SJSA1 (cell line): ENCODE measurements around the gene STEEP1. TPM values are rescaled to one million over a fixed set of nuclear protein-coding genes. Genes with fewer than 3 reads are reported as not detected.
A peak's percentile ranks its signal among the peaks of the same experiment; 100 is the strongest.

Experiments used
- DNase-seq, 2 experiments: peaks; one replicate each; pipeline ENCODE4 v3.0.0-alpha.2; 2015 to 2020; ENCODE audit warnings: low spot score in 2 of 2, low read depth in 1 of 2
- H3K27ac ChIP-seq: fragments of 250-450 bp; sonication (Bioruptor Pico); 2 replicates; pipeline ENCODE4 v1.5.1; 2020; ENCODE audit warnings: mild to moderate bottlenecking, moderate library complexity
- H3K27me3 ChIP-seq: fragments of 250-450 bp; sonication (Bioruptor Pico); replicated peaks from 2 replicates; pipeline ENCODE4 v1.5.1; 2020; ENCODE audit warnings: mild to moderate bottlenecking, moderate library complexity
- H3K36me3 ChIP-seq: fragments of 250-450 bp; sonication (Bioruptor Pico); 2 replicates; pipeline ENCODE4 v1.5.1; 2020; ENCODE audit warnings: mild to moderate bottlenecking
- H3K4me1 ChIP-seq: fragments of 250-450 bp; sonication (Bioruptor Pico); replicated peaks from 2 replicates; pipeline ENCODE4 v1.6.1; 2021; ENCODE audit warnings: mild to moderate bottlenecking
- H3K4me3 ChIP-seq: fragments of 250-450 bp; sonication (Bioruptor Pico); 2 replicates; pipeline ENCODE4 v1.5.1; 2020; ENCODE audit warnings: mild to moderate bottlenecking
- H3K9me3 ChIP-seq: fragments of 250-450 bp; sonication (Bioruptor Pico); replicated peaks from 2 replicates; pipeline ENCODE4 v1.5.1; 2020; ENCODE audit warnings: mild to moderate bottlenecking
- total RNA-seq: library from RNA; depleted of rRNA; stranded (reverse); fragments of >200 nt; shearing (Covaris generic); gene quantifications from 2 replicates; pipeline ENCODE4 v1.2.3, GENCODE V29; 2014

STEEP1 gene
- total RNA-seq, 1 experiment from 2014 or later = 68.8 TPM

DNA sequence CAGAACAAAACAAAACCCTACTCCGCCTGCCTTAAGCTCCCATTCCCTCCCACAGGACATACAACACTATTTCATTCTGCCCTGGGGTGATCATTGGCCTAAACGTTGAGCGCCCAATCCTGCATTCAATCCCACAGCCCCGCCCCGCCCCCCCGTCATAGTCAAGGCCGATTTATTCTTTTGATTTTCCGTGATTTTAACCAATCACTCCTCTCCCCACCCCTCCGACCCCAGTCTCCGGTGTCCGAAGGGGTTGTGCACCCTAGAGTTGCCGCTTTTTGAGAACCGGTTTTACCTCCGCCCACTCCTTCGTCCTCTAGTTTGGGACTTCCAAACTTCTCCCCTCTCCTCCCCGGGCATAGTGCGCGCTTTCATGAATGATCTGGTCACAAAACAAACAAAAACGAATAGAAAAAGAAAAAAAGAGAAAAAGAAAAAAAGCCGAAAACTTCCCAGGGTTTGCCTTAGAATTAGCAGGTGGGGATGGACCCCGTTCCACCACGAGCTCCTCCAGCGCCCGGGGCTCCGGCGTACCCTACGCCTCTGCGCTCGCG is 8.7 kb upstream of the STEEP1 start:
- H3K36me3 ChIP-seq = peaks cover 17% of the 10 kb centered on the region
- no peaks in the 10 kb centered on the region for H3K27me3 ChIP-seq
- H3K4me1 ChIP-seq = peaks cover 2% of the 10 kb centered on the region; the same call in 1 of the 2 replicates
- H3K27ac ChIP-seq = peak overlapping the region; percentile 76; the same call in 1 of the 2 replicates
- no peaks in the 10 kb centered on the region for H3K9me3 ChIP-seq
- DNase-seq = no peak
- H3K4me3 ChIP-seq = peak overlapping the region; percentile 73

DNA sequence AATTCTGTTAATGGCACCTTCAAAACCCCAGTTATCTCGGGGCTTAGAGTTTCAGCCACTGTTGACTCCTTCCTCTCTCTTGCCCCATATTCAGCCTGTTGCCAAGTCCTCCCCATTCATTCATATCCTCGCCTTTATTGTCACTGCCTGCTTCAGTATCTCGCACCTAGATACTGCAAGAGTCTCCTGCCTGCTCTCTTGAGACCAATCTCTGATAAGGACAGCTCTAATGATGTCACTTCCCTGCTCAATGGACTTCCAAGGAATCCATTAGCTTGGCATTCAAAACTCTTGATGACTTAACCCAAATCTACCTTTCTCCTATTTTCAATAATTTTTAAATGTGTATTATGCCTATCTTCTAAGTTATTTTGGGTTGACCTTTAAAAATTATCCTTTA is 8.0 kb upstream of the STEEP1 start:
- H3K4me1 ChIP-seq = peaks cover 2% of the 10 kb centered on the region; the same call in 1 of the 2 replicates
- peaks cover 17% of the 10 kb centered on the region for H3K36me3 ChIP-seq
- H3K9me3 ChIP-seq = no peaks in the 10 kb centered on the region
- H3K27ac ChIP-seq = no peak overlapping the region
- H3K4me3 ChIP-seq = no peak overlapping the region
- H3K27me3 ChIP-seq = no peaks in the 10 kb centered on the region
- no peak for DNase-seq

DNA sequence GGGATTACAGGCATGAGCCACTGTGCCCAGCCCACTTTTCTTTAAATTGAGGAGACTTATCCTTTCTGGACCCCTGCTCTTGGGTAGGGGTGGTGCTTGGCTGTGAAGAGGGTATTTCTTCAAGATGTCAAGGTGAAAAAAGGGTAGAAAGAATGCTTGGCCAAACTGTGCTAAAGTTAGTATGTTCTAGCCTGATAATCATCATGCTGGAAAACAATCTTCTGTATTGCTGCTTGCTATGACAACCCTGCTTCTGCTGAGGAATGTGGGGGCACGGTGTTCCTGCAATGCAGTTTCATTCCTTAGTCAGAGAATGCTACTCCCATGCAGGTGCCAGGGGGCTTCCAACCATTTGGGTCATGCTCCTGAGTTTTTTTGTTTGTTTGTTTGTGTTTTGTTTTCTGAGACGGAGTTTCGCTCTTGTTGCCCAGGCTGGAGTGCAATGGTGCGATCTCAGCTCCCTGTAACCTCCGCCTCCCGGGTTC is 5.2 kb upstream of the STEEP1 start:
- no peak overlapping the region for H3K27ac ChIP-seq
- no peak overlapping the region for H3K4me3 ChIP-seq
- DNase-seq = no peak
- H3K36me3 ChIP-seq = peaks cover 5% of the 10 kb centered on the region
- no peaks in the 10 kb centered on the region for H3K9me3 ChIP-seq
- H3K27me3 ChIP-seq = no peaks in the 10 kb centered on the region
- no peaks in the 10 kb centered on the region for H3K4me1 ChIP-seq

GRCh38 chrX:119552508-119552907 is 12.7 kb downstream of the STEEP1 start:
- Histone ChIP-seq H3K4me3 (no peak overlapping the region), H3K9me3 (no peaks in the 10 kb centered on the region), H3K36me3 (no peaks in the 10 kb centered on the region), H3K27me3 (no peaks in the 10 kb centered on the region), H3K27ac (no peak overlapping the region), H3K4me1 (no peaks in the 10 kb centered on the region)
- no peak for DNase-seq

DNA sequence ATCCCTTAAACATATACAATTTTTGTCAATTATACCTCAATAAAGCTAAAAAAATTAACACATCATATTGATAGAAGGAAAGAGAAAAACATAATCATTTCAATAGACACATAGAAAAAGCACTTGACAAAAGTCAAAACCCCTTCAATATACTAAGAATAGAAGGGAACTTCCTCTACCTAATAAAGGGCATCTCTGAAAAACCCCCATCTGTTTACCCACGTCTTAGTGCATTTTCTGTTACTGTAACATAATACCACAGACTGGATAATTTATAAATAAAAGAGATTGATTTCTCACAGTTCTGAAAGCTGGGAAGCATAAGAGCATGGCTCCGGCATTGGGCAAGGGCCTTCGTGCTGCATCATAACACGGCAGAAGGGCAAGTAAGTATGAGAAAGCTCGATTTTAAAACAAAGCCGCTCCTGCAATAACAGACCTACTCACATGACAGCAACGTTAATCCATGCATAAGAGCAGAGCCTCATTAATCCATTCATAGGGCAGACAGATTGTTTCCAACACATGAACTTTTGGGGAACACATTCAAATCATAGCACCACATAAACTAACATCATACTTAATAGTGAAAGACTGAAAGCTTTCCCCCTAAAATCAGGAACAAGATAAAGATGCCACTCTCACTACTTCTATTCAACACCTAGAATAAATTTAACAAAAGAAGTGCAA is 15.7 kb downstream of the STEEP1 start:
- DNase-seq = no peak
- Histone ChIP-seq H3K36me3 (no peaks in the 10 kb centered on the region), H3K9me3 (no peaks in the 10 kb centered on the region), H3K4me3 (no peak overlapping the region), H3K4me1 (no peaks in the 10 kb centered on the region), H3K27me3 (no peaks in the 10 kb centered on the region), H3K27ac (no peak overlapping the region)

DNA sequence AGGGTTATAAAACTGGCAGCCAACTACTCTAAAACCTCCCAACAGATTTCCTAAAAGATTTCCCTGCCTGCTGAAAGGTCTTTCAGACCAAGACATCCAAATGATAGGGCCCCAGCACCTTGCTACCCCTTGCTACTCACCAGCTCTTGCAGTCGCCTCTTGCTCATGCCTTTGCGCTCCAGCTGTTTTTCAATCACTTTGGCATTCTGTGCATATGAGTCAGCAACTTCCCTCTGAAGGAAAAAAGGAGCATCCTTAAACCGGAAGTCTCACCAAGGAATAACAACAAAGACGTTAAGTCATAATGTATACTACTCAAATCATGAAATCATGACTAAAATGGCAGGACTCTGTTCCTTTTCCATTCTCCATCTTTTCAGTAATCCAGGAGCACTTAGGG is 24.0 kb downstream of the STEEP1 start:
- Histone ChIP-seq H3K27me3 (no peaks in the 10 kb centered on the region), H3K9me3 (no peaks in the 10 kb centered on the region), H3K36me3 (0 out of 2 replicates have a peak, but pooled peaks cover 4% of the 10 kb centered on the region), H3K4me1 (peaks cover 8% of the 10 kb centered on the region), H3K27ac (peak overlapping the region; percentile 54), H3K4me3 (no peak overlapping the region)
- DNase-seq = peak; percentile 60

DNA sequence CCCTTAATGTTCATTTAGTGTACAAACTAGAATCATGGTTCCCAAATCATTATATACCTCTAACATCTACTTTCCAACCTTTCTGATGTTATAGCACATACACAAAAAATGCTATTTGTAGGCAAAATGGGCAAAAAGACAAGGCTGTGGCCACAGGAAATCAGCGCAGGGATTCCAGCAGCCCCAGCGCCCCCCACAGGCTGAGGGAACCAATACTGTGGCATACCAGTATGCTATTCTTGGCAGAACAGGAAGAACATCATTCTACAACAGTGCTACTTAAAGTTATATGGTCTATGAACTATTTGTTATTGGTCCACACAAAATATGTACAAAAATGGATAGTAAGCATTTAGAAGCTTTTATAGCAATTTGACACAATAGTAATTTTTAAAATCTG is 25.3 kb downstream of the STEEP1 start:
- no peak for DNase-seq
- Histone ChIP-seq H3K4me3 (no peak overlapping the region), H3K27me3 (no peaks in the 10 kb centered on the region), H3K4me1 (peaks cover 8% of the 10 kb centered on the region), H3K9me3 (no peaks in the 10 kb centered on the region), H3K36me3 (0 out of 2 replicates have a peak, but pooled peaks cover 4% of the 10 kb centered on the region), H3K27ac (no peak overlapping the region)

DNA sequence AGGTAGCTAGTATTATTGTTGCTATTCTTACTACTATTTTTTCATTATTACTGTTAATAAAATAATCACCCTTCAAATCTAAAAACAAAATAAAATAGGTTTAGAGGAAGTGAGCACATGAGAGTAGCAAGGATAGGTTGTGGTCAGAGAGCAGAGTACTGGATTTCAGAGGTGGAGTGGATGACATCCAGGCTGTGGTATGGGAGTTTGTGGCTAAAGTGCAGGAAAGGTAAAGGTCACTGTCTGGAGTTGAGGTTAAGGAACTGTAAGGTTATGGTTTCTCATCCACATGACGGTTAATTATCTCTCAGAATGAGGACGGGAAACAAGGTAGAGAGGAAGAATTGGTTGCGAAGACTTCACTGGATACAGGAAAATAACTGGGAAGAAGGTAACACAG is 27.7 kb downstream of the STEEP1 start:
- no peak overlapping the region for H3K4me3 ChIP-seq
- no peaks in the 10 kb centered on the region for H3K27me3 ChIP-seq
- H3K4me1 ChIP-seq = peaks cover 8% of the 10 kb centered on the region
- 0 out of 2 replicates have a peak, but pooled peaks cover 4% of the 10 kb centered on the region for H3K36me3 ChIP-seq
- no peak overlapping the region for H3K27ac ChIP-seq
- H3K9me3 ChIP-seq = no peaks in the 10 kb centered on the region
- no peak for DNase-seq

DNA sequence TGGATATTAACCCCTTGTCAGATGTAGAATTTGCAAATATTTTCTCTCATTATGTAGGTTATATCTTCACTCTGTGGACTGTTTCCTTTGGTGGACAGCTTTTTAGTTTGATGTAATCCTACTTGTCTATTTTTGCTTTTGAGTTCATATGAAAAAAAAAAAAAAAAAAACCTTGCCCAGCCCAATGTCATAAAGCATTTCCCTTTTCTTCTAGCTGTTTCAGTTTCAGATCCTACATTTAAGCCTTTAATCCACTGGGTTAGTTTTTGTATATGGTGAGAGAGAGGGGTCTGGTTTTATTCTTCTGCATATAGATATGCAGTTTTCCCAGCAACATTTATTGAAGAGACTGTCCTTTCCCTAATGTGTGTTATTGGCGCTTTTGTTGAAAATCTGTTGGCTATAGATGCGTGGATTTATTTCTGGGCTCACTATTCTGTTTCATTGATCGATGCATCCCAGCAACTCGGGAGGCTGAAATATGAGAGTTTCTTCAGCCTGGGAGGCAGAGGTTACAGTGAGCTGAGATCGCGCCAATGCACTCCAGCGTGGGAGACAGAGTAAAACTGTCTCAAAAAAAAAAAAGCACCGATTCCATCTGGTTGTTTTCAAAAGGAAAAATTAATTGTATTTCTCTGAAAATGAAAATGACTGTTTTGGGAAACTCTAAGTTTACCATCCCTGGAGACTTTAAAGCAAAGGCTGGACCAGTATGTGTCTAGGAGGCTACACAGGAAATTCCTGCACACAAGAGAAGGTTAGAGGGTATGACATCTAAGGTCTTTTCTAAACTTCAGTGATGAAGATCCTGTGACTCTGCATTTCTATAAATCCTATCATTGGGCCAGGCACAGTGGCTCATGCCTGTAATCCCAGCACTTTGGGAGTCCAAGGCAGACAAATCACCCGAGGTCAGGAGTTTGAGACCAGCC is 35.6 kb downstream of the STEEP1 start:
- H3K9me3 ChIP-seq = no peaks in the 10 kb centered on the region
- no peaks in the 10 kb centered on the region for H3K4me1 ChIP-seq
- no peaks in the 10 kb centered on the region for H3K36me3 ChIP-seq
- no peaks in the 10 kb centered on the region for H3K27me3 ChIP-seq
- no peak overlapping the region for H3K4me3 ChIP-seq
- DNase-seq = no peak
- H3K27ac ChIP-seq = no peak overlapping the region

DNA sequence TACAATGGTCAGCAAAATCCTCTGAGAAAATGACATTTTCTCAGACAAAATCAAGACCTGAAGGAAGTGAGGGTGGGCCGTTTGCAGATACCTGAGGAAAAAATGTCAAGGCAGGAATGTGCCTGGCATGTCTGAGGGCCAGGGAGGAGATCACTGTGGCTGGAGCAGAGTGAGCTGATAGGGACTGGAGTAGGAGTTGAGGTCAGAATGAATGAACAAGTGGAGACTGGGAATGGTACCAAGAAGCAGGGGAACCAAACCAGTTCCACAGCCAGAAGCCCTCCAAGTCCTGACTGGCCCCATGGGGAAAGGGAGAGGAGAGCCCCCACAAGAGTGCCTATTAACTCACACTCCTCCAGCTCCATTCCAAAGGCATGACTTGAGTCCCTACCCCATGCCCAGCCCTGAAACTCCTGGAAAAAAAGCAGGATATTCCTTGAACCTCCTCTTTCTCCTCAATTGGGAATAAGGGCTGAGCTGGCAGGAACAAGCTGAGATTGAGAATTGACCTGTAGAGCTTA is 41.5 kb downstream of the STEEP1 start:
- H3K27ac ChIP-seq = no peak overlapping the region

DNA sequence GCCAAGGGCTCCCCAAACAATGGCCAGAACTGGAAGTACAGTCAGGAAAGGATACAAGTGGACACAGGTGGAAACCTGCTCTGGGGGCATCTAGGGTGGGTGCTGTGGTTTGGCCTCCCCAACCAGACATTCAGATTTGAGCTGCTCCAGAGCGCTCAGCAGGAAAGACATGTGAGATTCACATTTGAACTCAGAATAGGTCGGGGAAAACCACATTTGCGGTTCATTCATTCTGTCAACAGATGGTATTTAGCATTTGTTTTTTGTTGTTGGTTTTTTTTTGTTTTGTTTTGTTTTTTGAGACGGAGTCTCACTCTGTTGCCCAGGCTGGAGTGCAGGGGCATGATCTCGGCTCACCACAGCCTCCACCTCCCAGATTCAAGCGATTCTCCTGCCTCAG is 44.0 kb downstream of the STEEP1 start:
- Histone ChIP-seq H3K4me1 (no peaks in the 10 kb centered on the region), H3K4me3 (no peak overlapping the region), H3K27ac (no peak overlapping the region), H3K9me3 (no peaks in the 10 kb centered on the region), H3K36me3 (no peaks in the 10 kb centered on the region), H3K27me3 (no peaks in the 10 kb centered on the region)
- DNase-seq = no peak

More for the DNA sequence above, 41.5 kb downstream of the STEEP1 start:
- no peaks in the 10 kb centered on the region for H3K4me1 ChIP-seq
- no peak for DNase-seq
- no peak overlapping the region for H3K4me3 ChIP-seq
- no peaks in the 10 kb centered on the region for H3K9me3 ChIP-seq
- no peaks in the 10 kb centered on the region for H3K36me3 ChIP-seq
- no peaks in the 10 kb centered on the region for H3K27me3 ChIP-seq

DNA sequence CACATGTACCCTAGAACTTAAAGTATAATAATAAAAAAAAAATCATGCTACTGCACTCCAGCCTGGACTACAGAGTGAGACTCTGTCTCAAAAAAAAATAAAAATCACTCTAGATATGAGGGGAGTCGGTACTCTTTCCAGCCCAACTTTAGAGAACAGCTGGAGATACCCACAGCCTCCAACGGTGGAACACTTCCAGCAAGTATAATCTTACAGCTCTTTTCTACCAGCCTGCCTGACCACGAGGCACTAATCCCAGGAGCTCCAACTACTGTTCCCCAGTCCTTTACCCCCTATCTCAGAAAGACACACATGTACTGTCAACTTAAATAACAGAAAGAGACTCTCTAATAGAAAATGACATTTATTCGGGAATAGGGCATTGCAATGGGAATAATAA is 46.8 kb downstream of the STEEP1 start:
- Histone ChIP-seq H3K36me3 (no peaks in the 10 kb centered on the region), H3K4me3 (no peak overlapping the region), H3K9me3 (no peaks in the 10 kb centered on the region), H3K27ac (no peak overlapping the region), H3K4me1 (no peaks in the 10 kb centered on the region), H3K27me3 (no peaks in the 10 kb centered on the region)
- DNase-seq = no peak

- H3K27me3 ChIP-seq = no peaks in the 10 kb centered on the region
- DNase-seq = peak; percentile 44 to 62
- H3K9me3 ChIP-seq = no peaks in the 10 kb centered on the region
- H3K4me3 ChIP-seq = no peak overlapping the region
- no peaks in the 10 kb centered on the region for H3K36me3 ChIP-seq
- H3K4me1 ChIP-seq = no peaks in the 10 kb centered on the region
- no peak overlapping the region for H3K27ac ChIP-seq
These were observed 49.0 kb downstream of the STEEP1 start for GRCh38 chrX:119516157-119516702.
